Activated B cell treated with CpG ODN at 0.5 μM for 24 hours (primary cell): Measurements from ENCODE around the gene FOXK1. TPM values are rescaled to one million over a fixed set of nuclear protein-coding genes. Genes with fewer than 3 reads are reported as not detected.

Experiments
- ATAC-seq: fragments of 200-7000 bp; cut with Tn5 transposase; one replicate; pipeline ENCODE4 v1.10.0; 2021; ENCODE audit warnings: low read depth, mild to moderate bottlenecking, moderate library complexity
- CTCF ChIA-PET: fragments of 350-600 bp; sonication (Branson Sonifier 250); formaldehyde crosslinking; loops from one replicate; lab custom pipeline; 2021; ENCODE audit warnings: antibody characterized with exemption; lab: Charles Lee
- POLR2A ChIA-PET: fragments of 350-600 bp; sonication (Branson Sonifier 250); formaldehyde crosslinking; loops from one replicate; lab custom pipeline; 2021; ENCODE audit warnings: antibody characterized with exemption; lab: Charles Lee
- DNase-seq: peaks from one replicate; pipeline ENCODE4 v3.0.0; 2022
- H3K27ac Mint-ChIP-seq: one replicate; pipeline ENCODE4 v1.8.0; 2020; ENCODE audit warnings: mixed read lengths
- H3K27me3 Mint-ChIP-seq: one replicate; pipeline ENCODE4 v1.8.0; 2021; ENCODE audit warnings: mixed read lengths
- H3K36me3 Mint-ChIP-seq: one replicate; pipeline ENCODE4 v1.8.0; 2021; ENCODE audit warnings: low read depth, mixed read lengths
- H3K4me1 Mint-ChIP-seq: one replicate; pipeline ENCODE4 v1.8.0; 2021; ENCODE audit warnings: mixed read lengths
- H3K4me3 Mint-ChIP-seq: one replicate; pipeline ENCODE4 v1.8.0; 2020; ENCODE audit warnings: mild to moderate bottlenecking, mixed read lengths
- H3K9me3 Mint-ChIP-seq: one replicate; pipeline ENCODE4 v1.8.0; 2020; ENCODE audit warnings: mixed read lengths
- CTCF ChIP-seq: fragments of 200-600 bp; IDR thresholded peaks from one replicate; pipeline ENCODE4 v1.8.0; 2022; ENCODE audit warnings: antibody characterized with exemption, mild to moderate bottlenecking
- intact Hi-C: fragments of 100-400 bp; cut with micrococcal nuclease; formaldehyde crosslinking; loops from one replicate; pipeline ENCODE4 v1.15.1; 2024
- total RNA-seq: library from RNA; stranded (reverse); gene quantifications from 2 replicates; pipeline ENCODE4 v1.2.3, GENCODE V29; 2022

FOXK1 gene
- total RNA-seq, 1 donor from 2014 or later, result 42.7 TPM

- DNase-seq (no peak), ATAC-seq (no peak)
- H3K36me3 Mint-ChIP-seq, result no peaks in the 10 kb centered on the region
- H3K4me3 Mint-ChIP-seq, result no peak overlapping the region
- ChIA-PET CTCF (no interaction called here), POLR2A (no interaction called here)
- H3K27ac Mint-ChIP-seq, result no peak overlapping the region
- no peaks in the 10 kb centered on the region for H3K9me3 Mint-ChIP-seq
- no peaks in the 10 kb centered on the region for H3K27me3 Mint-ChIP-seq
- TF ChIP-seq CTCF, result no peak
- intact Hi-C loops, result no loop called here
- H3K4me1 Mint-ChIP-seq, result peaks cover 35% of the 10 kb centered on the region
Measured at GRCh38 chr7:4703532-4703931, 21.4 kb downstream of the FOXK1 start.

GRCh38 chr7:4706384-4707216, 24.5 kb downstream of the FOXK1 start:
- DNase-seq (no peak), ATAC-seq (no peak)
- ChIA-PET POLR2A (no interaction called here), CTCF (no interaction called here)
- peaks cover 12% of the 10 kb centered on the region for H3K36me3 Mint-ChIP-seq
- H3K4me3 Mint-ChIP-seq, result no peak overlapping the region
- no peak overlapping the region for H3K27ac Mint-ChIP-seq
- H3K4me1 Mint-ChIP-seq, result peaks cover 37% of the 10 kb centered on the region
- no peaks in the 10 kb centered on the region for H3K27me3 Mint-ChIP-seq
- TF ChIP-seq CTCF, result no peak
- intact Hi-C loops, result no loop called here
- no peaks in the 10 kb centered on the region for H3K9me3 Mint-ChIP-seq

GRCh38 chr7:4707217-4707741, 25.2 kb downstream of the FOXK1 start:
- no peak overlapping the region for H3K4me3 Mint-ChIP-seq
- H3K9me3 Mint-ChIP-seq, result no peaks in the 10 kb centered on the region
- CTCF ChIA-PET, result no interaction called here
- intact Hi-C loops, result no loop called here
- no peak overlapping the region for H3K27ac Mint-ChIP-seq
- ATAC-seq, result no peak
- peaks cover 16% of the 10 kb centered on the region for H3K36me3 Mint-ChIP-seq
- no peaks in the 10 kb centered on the region for H3K27me3 Mint-ChIP-seq
- POLR2A ChIA-PET, result interaction anchor here (0.7 kb wide), 1 partner anchor 93 kb away, joined by 5 read pairs; no protein-coding TSS in a partner anchor
- DNase-seq, result no peak
- no peak for TF ChIP-seq CTCF
- peaks cover 44% of the 10 kb centered on the region for H3K4me1 Mint-ChIP-seq

GRCh38 chr7:4707980-4708411, 25.9 kb downstream of the FOXK1 start:
- Mint-ChIP-seq H3K4me1 (peaks cover 51% of the 10 kb centered on the region), H3K27me3 (no peaks in the 10 kb centered on the region), H3K9me3 (no peaks in the 10 kb centered on the region), H3K4me3 (no peak overlapping the region), H3K27ac (no peak overlapping the region), H3K36me3 (peaks cover 16% of the 10 kb centered on the region)
- no peak for ATAC-seq
- ChIA-PET CTCF (no interaction called here), POLR2A (interaction anchor here (0.7 kb wide), 1 partner anchor 93 kb away, joined by 5 read pairs; no protein-coding TSS in a partner anchor)
- intact Hi-C loops, result no loop called here
- no peak for TF ChIP-seq CTCF
- DNase-seq, result no peak

GRCh38 chr7:4709187-4709586, 27.1 kb downstream of the FOXK1 start:
- intact Hi-C loops, result no loop called here
- no peak overlapping the region for H3K4me3 Mint-ChIP-seq
- ChIA-PET CTCF (no interaction called here), POLR2A (no interaction called here)
- peaks cover 18% of the 10 kb centered on the region for H3K36me3 Mint-ChIP-seq
- ATAC-seq (no peak), DNase-seq (no peak)
- H3K9me3 Mint-ChIP-seq, result no peaks in the 10 kb centered on the region
- TF ChIP-seq CTCF, result no peak
- no peaks in the 10 kb centered on the region for H3K27me3 Mint-ChIP-seq
- H3K27ac Mint-ChIP-seq, result no peak overlapping the region
- H3K4me1 Mint-ChIP-seq, result peaks cover 54% of the 10 kb centered on the region
